ENCODE data around the gene GGCX. TPM values are rescaled to one million over a fixed set of nuclear protein-coding genes. Genes with fewer than 3 reads are reported as not detected.

The GGCX gene
- total RNA-seq, 4 donors from 2014 or later, result 15.8 to 37.1 (median 25.8) TPM

GRCh38 chr2:85554980-85555612 lies 6.2 kb downstream of the GGCX start:
- no peak overlapping the region for H3K4me3 ChIP-seq (ENCODE audit: low read depth, poor library complexity, severe bottlenecking)
- 85 to 90% methylated on average over 3 of the region's 3 CpGs for WGBS, 2 donors
- TF ChIP-seq POLR2A (IDR thresholded peaks at IDR 0.05), result no peak
- DNase-seq (ENCODE audit: low spot score in 2 of 2), result peak in 1 of 2 donors; percentile 66
- intact Hi-C loops (cut with DNase I; ENCODE audit: low total_unique reads), result no loop called here

GRCh38 chr2:85553184-85553583 lies 8.1 kb downstream of the GGCX start:
- H3K4me3 ChIP-seq (ENCODE audit: low read depth, poor library complexity, severe bottlenecking), result no peak overlapping the region
- intact Hi-C loops (cut with DNase I; ENCODE audit: low total_unique reads), result loop anchor here (2.0 kb wide), 1 partner anchor 132 kb away; no protein-coding TSS in a partner anchor
- 82 to 86% methylated on average over 6 of the region's 6 CpGs for WGBS, 2 donors
- peak in 1 of 2 donors; percentile 80 for DNase-seq (ENCODE audit: low spot score in 2 of 2)
- TF ChIP-seq CTCF (IDR thresholded peaks at IDR 0.05), result no peak

GRCh38 chr2:85551698-85552678 lies 9.3 kb downstream of the GGCX start:
- TF ChIP-seq CTCF (IDR thresholded peaks at IDR 0.05) (peak in 1 of 3 donors; percentile 86), POLR2A (IDR thresholded peaks at IDR 0.05) (no peak)
- intact Hi-C loops (cut with DNase I; ENCODE audit: low total_unique reads), result loop anchor here (2.0 kb wide), 1 partner anchor 131 kb away; no protein-coding TSS in a partner anchor
- no peak overlapping the region for H3K4me3 ChIP-seq (ENCODE audit: low read depth, poor library complexity, severe bottlenecking)
- 68 to 76% methylated on average over 9 of the region's 9 CpGs for WGBS, 2 donors
- DNase-seq (ENCODE audit: low spot score in 2 of 2), result peak; percentile 86 to 97

- DNase-seq (ENCODE audit: low spot score in 2 of 2), result peak in 1 of 2 donors; percentile 73
- intact Hi-C loops (cut with DNase I; ENCODE audit: low total_unique reads), result no loop called here
- WGBS, 2 donors, result 77 to 82% methylated on average over 10 of the region's 10 CpGs
Observed at GRCh38 chr2:85550486-85550885, 10.8 kb downstream of the GGCX start.

GRCh38 chr2:85549826-85550225 lies 11.5 kb downstream of the GGCX start:
- WGBS, 2 donors, result 56 to 68% methylated on average over 4 of the region's 4 CpGs
- intact Hi-C loops (cut with DNase I; ENCODE audit: low total_unique reads), result no loop called here
- TF ChIP-seq POLR2A (IDR thresholded peaks at IDR 0.05) (no peak), CTCF (IDR thresholded peaks at IDR 0.05) (no peak)
- H3K4me3 ChIP-seq (ENCODE audit: low read depth, poor library complexity, severe bottlenecking), result no peak overlapping the region
- DNase-seq (ENCODE audit: low spot score in 2 of 2), result peak in 1 of 2 donors; percentile 58

More at GRCh38 chr2:85550486-85550885, 10.8 kb downstream of the GGCX start:
- TF ChIP-seq POLR2A (IDR thresholded peaks at IDR 0.05) (no peak), CTCF (IDR thresholded peaks at IDR 0.05) (no peak)
- H3K4me3 ChIP-seq (ENCODE audit: low read depth, poor library complexity, severe bottlenecking), result no peak overlapping the region

GRCh38 chr2:85549095-85549494 lies 12.2 kb downstream of the GGCX start:
- no peak for DNase-seq (ENCODE audit: low spot score in 2 of 2)
- TF ChIP-seq POLR2A (IDR thresholded peaks at IDR 0.05) (no peak), CTCF (IDR thresholded peaks at IDR 0.05) (no peak)
- H3K4me3 ChIP-seq (ENCODE audit: low read depth, poor library complexity, severe bottlenecking), result no peak overlapping the region
- WGBS, 2 donors, result 88 to 90% methylated on average over 10 of the region's 10 CpGs
- intact Hi-C loops (cut with DNase I; ENCODE audit: low total_unique reads), result no loop called here
